Mesendoderm (in vitro differentiated cells): ENCODE results near the gene CENPQ.
A peak's percentile ranks its signal among the peaks of the same experiment; 100 is the strongest.

Experiments used
- DNase-seq: peaks from one replicate; pipeline ENCODE4 v3.0.0; 2013
- H2AK5ac ChIP-seq: 2 replicates; pipeline ENCODE4 v1.6.1; 2013; ENCODE audit warnings: low read length, inconsistent platforms
- H2BK120ac ChIP-seq: 2 replicates; pipeline ENCODE4 v1.6.1; 2013; ENCODE audit warnings: low read depth, mild to moderate bottlenecking, low read length, moderate library complexity, mixed read lengths
- H2BK15ac ChIP-seq: replicated peaks from 2 replicates; pipeline ENCODE4 v1.6.1; 2013; ENCODE audit warnings: low read depth, mild to moderate bottlenecking, moderate library complexity
- H2BK5ac ChIP-seq: 2 replicates; pipeline ENCODE4 v1.6.1; 2013; ENCODE audit warnings: low read length, inconsistent platforms
- H3K18ac ChIP-seq: 2 replicates; pipeline ENCODE4 v1.6.1; 2013; ENCODE audit warnings: mild to moderate bottlenecking, low read length, mixed read lengths
- H3K23ac ChIP-seq: one replicate; pipeline ENCODE4 v1.6.1; 2013; ENCODE audit warnings: low read length
- H3K27ac ChIP-seq: 2 replicates; pipeline ENCODE4 v1.5.1; 2013; ENCODE audit warnings: low read depth, mild to moderate bottlenecking, inconsistent platforms, low read length, moderate library complexity
- H3K27me3 ChIP-seq: 2 replicates; pipeline ENCODE4 v1.6.1; 2013; ENCODE audit warnings: low read length, control low read depth, mild to moderate bottlenecking, inconsistent platforms; ENCODE audit not compliant: insufficient read depth, poor library complexity
- H3K36me3 ChIP-seq: 2 replicates; pipeline ENCODE4 v1.6.1; 2013; ENCODE audit warnings: low read length, inconsistent platforms; ENCODE audit not compliant: control insufficient read depth, insufficient read depth
- H3K4ac ChIP-seq: one replicate; pipeline ENCODE4 v1.6.1; 2013; ENCODE audit warnings: low read depth, mild to moderate bottlenecking, low read length, moderate library complexity
- H3K4me1 ChIP-seq: 2 replicates; pipeline ENCODE4 v1.6.1; 2013; ENCODE audit warnings: low read depth, low read length, inconsistent platforms; ENCODE audit not compliant: control insufficient read depth
- H3K4me2 ChIP-seq: 2 replicates; pipeline ENCODE4 v1.6.1; 2013; ENCODE audit warnings: low read length
- H3K4me3 ChIP-seq: 2 replicates; pipeline ENCODE4 v1.5.1; 2013; ENCODE audit warnings: mild to moderate bottlenecking, low read length
- H3K56ac ChIP-seq: one replicate; pipeline ENCODE4 v1.6.1; 2013; ENCODE audit warnings: low read length
- H3K79me1 ChIP-seq: 2 replicates; pipeline ENCODE4 v1.6.1; 2013; ENCODE audit warnings: low read length, inconsistent platforms
- H3K79me2 ChIP-seq: 2 replicates; pipeline ENCODE4 v1.6.1; 2013; ENCODE audit warnings: mild to moderate bottlenecking, low read length; ENCODE audit not compliant: control insufficient read depth, insufficient read depth
- H3K9ac ChIP-seq: 2 replicates; pipeline ENCODE4 v1.6.1; 2013; ENCODE audit warnings: low read length, inconsistent platforms
- H4K5ac ChIP-seq: one replicate; pipeline ENCODE4 v1.6.1; 2013; ENCODE audit warnings: low read length
- H4K8ac ChIP-seq: one replicate; pipeline ENCODE4 v1.6.1; 2013; ENCODE audit warnings: low read depth, mild to moderate bottlenecking, control low read depth, low read length, moderate library complexity
- WGBS: extraction: QIAGEN DNeasy Blood & Tissue Kit; methylation state at CpG from one replicate; pipeline ENCODE4 v1.1.7; 2013; ENCODE audit warnings: low lambda C conversion rate, missing lambda C conversion rate; ENCODE audit not compliant: insufficient coverage; ENCODE audit errors: extremely low coverage; 5-methylcytosine and 5-hydroxymethylcytosine counted together

Gene CENPQ

GRCh38 chr6:49535795-49536194 is 72.6 kb downstream of the CENPQ start:
- no peaks in the 10 kb centered on the region for H3K79me1 ChIP-seq

GRCh38 chr6:49539102-49539501 is 75.9 kb downstream of the CENPQ start:
- no peak for DNase-seq
- Histone ChIP-seq H4K8ac (no peak overlapping the region), H4K5ac (no peak overlapping the region), H3K27ac (no peak overlapping the region), H3K4ac (no peak overlapping the region), H3K79me1 (no peaks in the 10 kb centered on the region), H3K4me1 (no peaks in the 10 kb centered on the region), H3K36me3 (no peaks in the 10 kb centered on the region), H2AK5ac (no peak overlapping the region), H3K23ac (no peak overlapping the region), H2BK120ac (no peak overlapping the region), H3K56ac (no peak overlapping the region), H3K79me2 (no peaks in the 10 kb centered on the region), H3K27me3 (no peaks in the 10 kb centered on the region), H2BK15ac (no peak overlapping the region), H3K4me3 (no peak overlapping the region), H2BK5ac (no peak overlapping the region), H3K4me2 (no peak overlapping the region), H3K9ac (no peak overlapping the region), H3K18ac (no peak overlapping the region)
- WGBS: no CpG with 5 or more reads among the region's 3 CpGs

More at GRCh38 chr6:49535795-49536194, 72.6 kb downstream of the CENPQ start:
- Histone ChIP-seq H2AK5ac (no peak overlapping the region), H2BK15ac (no peak overlapping the region), H3K23ac (no peak overlapping the region), H3K36me3 (no peaks in the 10 kb centered on the region), H3K79me2 (no peaks in the 10 kb centered on the region), H3K18ac (no peak overlapping the region), H2BK120ac (no peak overlapping the region), H3K9ac (no peak overlapping the region), H3K56ac (no peak overlapping the region), H3K4ac (no peak overlapping the region), H3K27ac (no peak overlapping the region), H3K4me2 (no peak overlapping the region), H3K4me3 (no peak overlapping the region), H4K5ac (no peak overlapping the region), H4K8ac (no peak overlapping the region), H3K27me3 (no peaks in the 10 kb centered on the region), H3K4me1 (no peaks in the 10 kb centered on the region), H2BK5ac (no peak overlapping the region)
- no CpG with 5 or more reads among the region's 5 CpGs for WGBS
- DNase-seq: no peak

- Histone ChIP-seq H3K4me3 (no peak overlapping the region), H3K36me3 (no peaks in the 10 kb centered on the region), H3K56ac (no peak overlapping the region), H3K4me1 (no peaks in the 10 kb centered on the region), H2BK15ac (no peak overlapping the region), H2BK5ac (no peak overlapping the region), H4K5ac (no peak overlapping the region), H2BK120ac (no peak overlapping the region), H3K27me3 (no peaks in the 10 kb centered on the region), H3K79me2 (no peaks in the 10 kb centered on the region), H2AK5ac (no peak overlapping the region), H3K4ac (no peak overlapping the region), H3K18ac (no peak overlapping the region), H3K79me1 (no peaks in the 10 kb centered on the region), H4K8ac (no peak overlapping the region), H3K4me2 (no peak overlapping the region), H3K9ac (no peak overlapping the region), H3K27ac (no peak overlapping the region), H3K23ac (no peak overlapping the region)
- no peak for DNase-seq
These were observed 77.4 kb downstream of the CENPQ start for GRCh38 chr6:49540614-49541013.

- H2BK15ac ChIP-seq: no peak overlapping the region
- no peaks in the 10 kb centered on the region for H3K4me1 ChIP-seq
- H3K4me2 ChIP-seq: no peak overlapping the region
- H3K4me3 ChIP-seq: no peak overlapping the region
- H3K9ac ChIP-seq: no peak overlapping the region
- no peak overlapping the region for H3K27ac ChIP-seq
- no peak overlapping the region for H4K5ac ChIP-seq
- H3K36me3 ChIP-seq: no peaks in the 10 kb centered on the region
- H3K56ac ChIP-seq: no peak overlapping the region
- H4K8ac ChIP-seq: no peak overlapping the region
- H2AK5ac ChIP-seq: no peak overlapping the region
- WGBS: no CpG with 5 or more reads among the region's 1 CpG
- no peaks in the 10 kb centered on the region for H3K27me3 ChIP-seq
- DNase-seq: peak; percentile 40
- no peak overlapping the region for H3K18ac ChIP-seq
- H3K79me2 ChIP-seq: no peaks in the 10 kb centered on the region
- no peak overlapping the region for H2BK120ac ChIP-seq
- no peaks in the 10 kb centered on the region for H3K79me1 ChIP-seq
- no peak overlapping the region for H3K4ac ChIP-seq
- H3K23ac ChIP-seq: no peak overlapping the region
- no peak overlapping the region for H2BK5ac ChIP-seq
These were observed 78.1 kb downstream of the CENPQ start for GRCh38 chr6:49541210-49541724.

- DNase-seq: no peak
- Histone ChIP-seq H3K27ac (no peak overlapping the region), H3K18ac (no peak overlapping the region)
These were observed 78.8 kb downstream of the CENPQ start for GRCh38 chr6:49541936-49542335.

More at GRCh38 chr6:49541936-49542335, 78.8 kb downstream of the CENPQ start:
- Histone ChIP-seq H3K56ac (no peak overlapping the region), H2BK15ac (no peak overlapping the region), H3K4me3 (no peak overlapping the region), H3K4me1 (no peaks in the 10 kb centered on the region), H3K23ac (no peak overlapping the region), H3K36me3 (no peaks in the 10 kb centered on the region), H3K79me1 (no peaks in the 10 kb centered on the region), H4K5ac (no peak overlapping the region), H3K27me3 (no peaks in the 10 kb centered on the region), H3K4ac (no peak overlapping the region), H2AK5ac (no peak overlapping the region), H3K9ac (no peak overlapping the region), H4K8ac (no peak overlapping the region), H2BK120ac (no peak overlapping the region), H2BK5ac (no peak overlapping the region), H3K79me2 (no peaks in the 10 kb centered on the region), H3K4me2 (no peak overlapping the region)
- WGBS: no CpG with 5 or more reads among the region's 3 CpGs
